GM12892 (cell line): ENCODE measurements around the gene S100PBP.

Source experiments
- DNase-seq: peaks from one replicate; pipeline ENCODE4 v3.0.0; 2011; ENCODE audit not compliant: insufficient read length
- FAIRE-seq: peaks from 2 replicates; lab custom pipeline; 2011; peaks lifted over from hg19 to GRCh38; lab: Jason Lieb, UNC
- POLR2A ChIP-seq: IDR thresholded peaks from 2 replicates; pipeline ENCODE4 v1.6.1; 2011; ENCODE audit warnings: low read depth, low read length, control low read depth
- POLR2AphosphoS5 ChIP-seq: IDR thresholded peaks from 2 replicates; pipeline ENCODE4 v1.6.1; 2011; ENCODE audit warnings: low read depth, low read length, control low read depth
- TAF1 ChIP-seq: IDR thresholded peaks from 2 replicates; pipeline ENCODE4 v1.6.1; 2011; ENCODE audit warnings: low read depth, mild to moderate bottlenecking, control low read depth, low read length, borderline replicate concordance

The S100PBP gene

GRCh38 chr1:32867151-32867550, 49.7 kb downstream of the S100PBP start:
- TF ChIP-seq POLR2AphosphoS5 (no peak), POLR2A (no peak), TAF1 (no peak)
- DNase-seq = no peak
- FAIRE-seq = no peak

- FAIRE-seq (no peak), DNase-seq (no peak)
- TF ChIP-seq POLR2AphosphoS5 (no peak), POLR2A (no peak), TAF1 (no peak)
Observed at GRCh38 chr1:32867671-32868070, 50.2 kb downstream of the S100PBP start.

- FAIRE-seq (no peak), DNase-seq (no peak)
- TF ChIP-seq POLR2A (no peak), POLR2AphosphoS5 (no peak), TAF1 (no peak)
Observed at GRCh38 chr1:32868085-32868484, 50.6 kb downstream of the S100PBP start.

GRCh38 chr1:32868806-32869455, 51.5 kb downstream of the S100PBP start:
- DNase-seq (no peak), FAIRE-seq (no peak)
- TF ChIP-seq TAF1 (no peak), POLR2AphosphoS5 (no peak), POLR2A (no peak)

GRCh38 chr1:32869923-32870614, 52.6 kb downstream of the S100PBP start:
- no peak for DNase-seq
- no peak for FAIRE-seq
- TF ChIP-seq POLR2AphosphoS5 = no peak
- TF ChIP-seq TAF1 = no peak
- no peak for TF ChIP-seq POLR2A

GRCh38 chr1:32870615-32871363, 53.3 kb downstream of the S100PBP start, which contains the start of gene FNDC5:
Gene FNDC5, minus strand, starts transcription at chr1:32870912.
- no peak for DNase-seq
- no peak for TF ChIP-seq TAF1
- no peak for TF ChIP-seq POLR2A
- TF ChIP-seq POLR2AphosphoS5 = no peak
- FAIRE-seq = no peak

- no peak for FAIRE-seq
- TF ChIP-seq TAF1 (no peak), POLR2AphosphoS5 (no peak), POLR2A (no peak)
- no peak for DNase-seq
Observed at GRCh38 chr1:32871364-32872191, 54.1 kb downstream of the S100PBP start.

- FAIRE-seq (no peak), DNase-seq (no peak)
- no peak for TF ChIP-seq POLR2AphosphoS5
- no peak for TF ChIP-seq POLR2A
- no peak for TF ChIP-seq TAF1
Observed at GRCh38 chr1:32872192-32872460, 54.7 kb downstream of the S100PBP start.

GRCh38 chr1:32873484-32873883, 56.0 kb downstream of the S100PBP start:
- no peak for FAIRE-seq
- TF ChIP-seq POLR2A (no peak), POLR2AphosphoS5 (no peak), TAF1 (no peak)
- DNase-seq = no peak

- no peak for DNase-seq
- no peak for FAIRE-seq
- TF ChIP-seq TAF1 (no peak), POLR2AphosphoS5 (no peak), POLR2A (no peak)
Observed at GRCh38 chr1:32874860-32875752, 57.7 kb downstream of the S100PBP start.
